HepG2 (cell line): ENCODE results near the gene HPCAL1. TPM values are rescaled to one million over a fixed set of nuclear protein-coding genes. Genes with fewer than 3 reads are reported as not detected.
A peak's percentile ranks its signal among the peaks of the same experiment; 100 is the strongest.

ENCODE experiments used
- BORCS8-MEF2B ChIP-seq: sonication (generic); formaldehyde crosslinking; IDR thresholded peaks from 2 replicates; pipeline ENCODE4 v1.8.0; 2022; ENCODE audit warnings: mild to moderate bottlenecking, missing genetic modification reagents
- BRF2 ChIP-seq: sonication (generic); formaldehyde crosslinking; IDR thresholded peaks from 2 replicates; pipeline ENCODE4 v1.8.1; 2022; ENCODE audit warnings: mild to moderate bottlenecking, missing genetic modification reagents
- CENPT ChIP-seq: sonication (generic); formaldehyde crosslinking; IDR thresholded peaks from 2 replicates; pipeline ENCODE4 v1.8.0; 2022; ENCODE audit warnings: low read depth, mild to moderate bottlenecking, moderate library complexity, missing genetic modification reagents
- CREB1 ChIP-seq, 2 experiments: fragments of 450-650 bp in 1 of 2; IDR thresholded peaks; 2 replicates each; pipeline ENCODE4 v1.6.1; 2016 to 2017; ENCODE audit warnings: control low read depth in 1 of 2, mild to moderate bottlenecking in 1 of 2, missing compliant biosample characterization in 1 of 2, missing genetic modification characterization in 1 of 2
- GATAD2A ChIP-seq: IDR thresholded peaks from 2 replicates; pipeline ENCODE4 v1.6.1; 2016
- LBX2 ChIP-seq: sonication (generic); formaldehyde crosslinking; IDR thresholded peaks from 2 replicates; pipeline ENCODE4 v1.5.0; 2020; ENCODE audit warnings: missing genetic modification reagents, mild to moderate bottlenecking, borderline replicate concordance
- MYPOP ChIP-seq: sonication (generic); formaldehyde crosslinking; IDR thresholded peaks from 2 replicates; pipeline ENCODE4 v1.8.1; 2023; ENCODE audit warnings: mild to moderate bottlenecking, moderate library complexity, missing genetic modification reagents
- NCOR1 ChIP-seq: fragments of 200-600 bp; sonication (generic); IDR thresholded peaks from 2 replicates; pipeline ENCODE4 v1.7.0; 2017; ENCODE audit warnings: antibody characterized with exemption, low read length, borderline replicate concordance
- TAF15 ChIP-seq: fragments of 200-400 bp; formaldehyde crosslinking; IDR thresholded peaks from one replicate; pipeline ENCODE4 v1.6.1; 2018; ENCODE audit warnings: mild to moderate bottlenecking, low read depth, low read length; ENCODE audit not compliant: poor library complexity, severe bottlenecking
- TMF1 ChIP-seq: sonication (generic); formaldehyde crosslinking; IDR thresholded peaks from 2 replicates; pipeline ENCODE4 v1.8.1; 2022; ENCODE audit warnings: low read depth, missing genetic modification reagents
- ZBTB46 ChIP-seq: sonication (generic); formaldehyde crosslinking; IDR thresholded peaks from 2 replicates; pipeline ENCODE4 v1.4.0; 2020; ENCODE audit warnings: mild to moderate bottlenecking, missing genetic modification reagents, borderline replicate concordance
- ZFP90 ChIP-seq: sonication (generic); formaldehyde crosslinking; IDR thresholded peaks from 2 replicates; pipeline ENCODE4 v1.8.0; 2022; ENCODE audit warnings: missing genetic modification reagents, mild to moderate bottlenecking, inconsistent platforms, borderline replicate concordance
- ZNF460 ChIP-seq: sonication (generic); formaldehyde crosslinking; IDR thresholded peaks from 2 replicates; pipeline ENCODE4 v1.5.1; 2020; ENCODE audit warnings: missing genetic modification reagents, mild to moderate bottlenecking, borderline replicate concordance
- ZNF501 ChIP-seq: sonication (generic); formaldehyde crosslinking; IDR thresholded peaks from 2 replicates; pipeline ENCODE4 v1.5.1; 2020; ENCODE audit warnings: mild to moderate bottlenecking, moderate library complexity, missing genetic modification reagents
- ZNF674 ChIP-seq: sonication (generic); formaldehyde crosslinking; IDR thresholded peaks from 2 replicates; pipeline ENCODE4 v1.5.0; 2020; ENCODE audit warnings: low read depth, mild to moderate bottlenecking, missing genetic modification reagents
- ZNF724P ChIP-seq: sonication (generic); formaldehyde crosslinking; IDR thresholded peaks from 2 replicates; pipeline ENCODE4 v1.8.0; 2022; ENCODE audit warnings: missing genetic modification reagents, borderline replicate concordance
- ZNF782 ChIP-seq: sonication (generic); formaldehyde crosslinking; IDR thresholded peaks from 2 replicates; pipeline ENCODE4 v1.4.0; 2020; ENCODE audit warnings: missing genetic modification reagents, mild to moderate bottlenecking, borderline replicate concordance
- polyA plus RNA-seq, 8 experiments: library from polyadenylated mRNA; depleted of rRNA in 3 of 8; stranded (reverse) in 7 of 8; unstranded in 1 of 8; fragments of >200 nt; fragmentation: Illumina TruSeq in 4 of 8; extraction: Trizol in 4 of 8; gene quantifications; 2 replicates each; pipeline versions ENCODE4 v1.2.1 to v1.2.3, GENCODE V29; 2011 to 2016; ENCODE audit warnings: low read depth in 4 of 8, missing spikeins in 1 of 8, mixed read lengths in 1 of 8; ENCODE audit not compliant: insufficient read depth in 1 of 8
- total RNA-seq, 5 experiments: library from RNA; depleted of rRNA; stranded (reverse); fragments of >200 nt; fragmentation: Illumina TruSeq; extraction: Trizol; gene quantifications; 2 replicates each; pipeline ENCODE4 v1.2.3, GENCODE V29; 2016; ENCODE audit warnings: low read depth in 1 of 5
- TF ChIP-seq, protein P1 (sequence below): sonication (generic); formaldehyde crosslinking; IDR thresholded peaks from 2 replicates; pipeline ENCODE4 v1.9.0; 2021; ENCODE audit warnings: missing genetic modification reagents, borderline replicate concordance
- TF ChIP-seq, protein P2 (sequence below): sonication (generic); formaldehyde crosslinking; IDR thresholded peaks from 2 replicates; pipeline ENCODE4 v1.5.0; 2020; ENCODE audit warnings: missing genetic modification reagents
- TF ChIP-seq, protein P3 (sequence below): sonication (generic); formaldehyde crosslinking; conservative IDR thresholded peaks from 2 replicates; pipeline ENCODE4 v1.8.0; 2022; ENCODE audit warnings: missing genetic modification reagents

Gene HPCAL1
- total and polyA plus RNA-seq, 2 of the 13 experiments (the other 11 are each of a cell fraction or from before 2014, with no cell fraction given), result 29.5 to 29.9 TPM

GRCh38 chr2:10301941-10302478 lies 694 bp upstream of the HPCAL1 start (continued):
- TF ChIP-seq CENPT, result no peak
- TF ChIP-seq, protein P1, sequence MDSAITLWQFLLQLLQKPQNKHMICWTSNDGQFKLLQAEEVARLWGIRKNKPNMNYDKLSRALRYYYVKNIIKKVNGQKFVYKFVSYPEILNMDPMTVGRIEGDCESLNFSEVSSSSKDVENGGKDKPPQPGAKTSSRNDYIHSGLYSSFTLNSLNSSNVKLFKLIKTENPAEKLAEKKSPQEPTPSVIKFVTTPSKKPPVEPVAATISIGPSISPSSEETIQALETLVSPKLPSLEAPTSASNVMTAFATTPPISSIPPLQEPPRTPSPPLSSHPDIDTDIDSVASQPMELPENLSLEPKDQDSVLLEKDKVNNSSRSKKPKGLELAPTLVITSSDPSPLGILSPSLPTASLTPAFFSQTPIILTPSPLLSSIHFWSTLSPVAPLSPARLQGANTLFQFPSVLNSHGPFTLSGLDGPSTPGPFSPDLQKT (CRISPR knock-in tag), result no peak
- TF ChIP-seq BORCS8-MEF2B (CRISPR knock-in tag), result peak; percentile 76; the same call in 1 of the 2 replicates
- TF ChIP-seq CREB1 (IDR thresholded peaks at IDR 0.05), result no peak
- no peak for TF ChIP-seq CREB1 (CRISPR knock-in tag; IDR thresholded peaks at IDR 0.05)
- 0 out of 2 replicates have a peak, but pooled peaks have one; percentile 59 for TF ChIP-seq MYPOP
- TF ChIP-seq, protein P2, sequence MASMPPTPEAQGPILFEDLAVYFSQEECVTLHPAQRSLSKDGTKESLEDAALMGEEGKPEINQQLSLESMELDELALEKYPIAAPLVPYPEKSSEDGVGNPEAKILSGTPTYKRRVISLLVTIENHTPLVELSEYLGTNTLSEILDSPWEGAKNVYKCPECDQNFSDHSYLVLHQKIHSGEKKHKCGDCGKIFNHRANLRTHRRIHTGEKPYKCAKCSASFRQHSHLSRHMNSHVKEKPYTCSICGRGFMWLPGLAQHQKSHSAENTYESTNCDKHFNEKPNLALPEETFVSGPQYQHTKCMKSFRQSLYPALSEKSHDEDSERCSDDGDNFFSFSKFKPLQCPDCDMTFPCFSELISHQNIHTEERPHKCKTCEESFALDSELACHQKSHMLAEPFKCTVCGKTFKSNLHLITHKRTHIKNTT (CRISPR knock-in tag), result no peak
- peak; percentile 75; the same call in 1 of the 2 replicates for TF ChIP-seq ZNF724P (CRISPR knock-in tag)
- no peak for TF ChIP-seq NCOR1
- 0 out of 2 replicates have a peak, but pooled peaks have one; percentile 12 for TF ChIP-seq GATAD2A (CRISPR knock-in tag)
- TF ChIP-seq, protein P3, sequence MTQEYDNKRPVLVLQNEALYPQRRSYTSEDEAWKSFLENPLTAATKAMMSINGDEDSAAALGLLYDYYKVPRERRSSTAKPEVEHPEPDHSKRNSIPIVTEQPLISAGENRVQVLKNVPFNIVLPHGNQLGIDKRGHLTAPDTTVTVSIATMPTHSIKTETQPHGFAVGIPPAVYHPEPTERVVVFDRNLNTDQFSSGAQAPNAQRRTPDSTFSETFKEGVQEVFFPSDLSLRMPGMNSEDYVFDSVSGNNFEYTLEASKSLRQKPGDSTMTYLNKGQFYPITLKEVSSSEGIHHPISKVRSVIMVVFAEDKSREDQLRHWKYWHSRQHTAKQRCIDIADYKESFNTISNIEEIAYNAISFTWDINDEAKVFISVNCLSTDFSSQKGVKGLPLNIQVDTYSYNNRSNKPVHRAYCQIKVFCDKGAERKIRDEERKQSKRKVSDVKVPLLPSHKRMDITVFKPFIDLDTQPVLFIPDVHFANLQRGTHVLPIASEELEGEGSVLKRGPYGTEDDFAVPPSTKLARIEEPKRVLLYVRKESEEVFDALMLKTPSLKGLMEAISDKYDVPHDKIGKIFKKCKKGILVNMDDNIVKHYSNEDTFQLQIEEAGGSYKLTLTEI, result no peak
- TF ChIP-seq ZBTB46 (CRISPR knock-in tag), result no peak
- no peak for TF ChIP-seq LBX2 (CRISPR knock-in tag)
- TF ChIP-seq BRF2 (CRISPR knock-in tag), result 0 out of 2 replicates have a peak, but pooled peaks have one; percentile 59
- TF ChIP-seq ZFP90, result no peak
- TF ChIP-seq ZNF782 (CRISPR knock-in tag), result no peak
- no peak for TF ChIP-seq ZNF674
- no peak for TF ChIP-seq ZNF501 (CRISPR knock-in tag)
- TF ChIP-seq ZNF460 (CRISPR knock-in tag), result no peak
- no peak for TF ChIP-seq TAF15
- 0 out of 2 replicates have a peak, but pooled peaks have one; percentile 31 for TF ChIP-seq TMF1 (CRISPR knock-in tag)
